ENCODE data around the gene TCTN1. TPM values are rescaled to one million over a fixed set of nuclear protein-coding genes. Genes with fewer than 3 reads are reported as not detected.

TCTN1 gene
- total RNA-seq, 4 donors from 2014 or later: 98.8 to 204 (median 125) TPM

DNA sequence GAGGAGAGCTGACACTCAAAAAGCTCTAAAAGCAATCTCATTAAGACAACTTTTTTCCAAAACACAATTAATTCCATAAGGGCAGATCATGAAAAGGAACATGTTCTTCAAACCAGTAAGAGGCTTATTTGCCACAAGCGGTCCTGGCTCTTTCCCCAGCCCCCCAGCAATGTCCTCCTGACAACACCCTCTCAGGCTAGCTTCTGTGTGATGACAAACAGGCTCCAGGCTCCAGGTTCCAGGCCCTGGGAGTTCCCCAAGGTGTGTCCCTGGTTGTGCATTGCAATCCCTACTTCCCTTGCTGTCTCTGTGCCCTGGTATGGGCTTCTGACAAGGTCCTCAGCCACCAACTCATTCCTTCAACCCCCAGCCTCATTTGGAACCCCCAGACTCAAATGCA lies 66.1 kb downstream of the TCTN1 start:
- no peak overlapping the region for H3K27ac ChIP-seq
- DNase-seq: no peak
- no peak overlapping the region for H3K4me3 ChIP-seq (replicated peaks in 1 of 3)
- H3K36me3 ChIP-seq: no peaks in the 10 kb centered on the region
- no peaks in the 10 kb centered on the region for H3K27me3 ChIP-seq
- WGBS, 2 donors: 58 to 89% methylated on average over 1 of the region's 1 CpG
- H3K9me3 ChIP-seq: no peaks in the 10 kb centered on the region
- H3K4me1 ChIP-seq: no peaks in the 10 kb centered on the region
- TF ChIP-seq, protein P1, sequence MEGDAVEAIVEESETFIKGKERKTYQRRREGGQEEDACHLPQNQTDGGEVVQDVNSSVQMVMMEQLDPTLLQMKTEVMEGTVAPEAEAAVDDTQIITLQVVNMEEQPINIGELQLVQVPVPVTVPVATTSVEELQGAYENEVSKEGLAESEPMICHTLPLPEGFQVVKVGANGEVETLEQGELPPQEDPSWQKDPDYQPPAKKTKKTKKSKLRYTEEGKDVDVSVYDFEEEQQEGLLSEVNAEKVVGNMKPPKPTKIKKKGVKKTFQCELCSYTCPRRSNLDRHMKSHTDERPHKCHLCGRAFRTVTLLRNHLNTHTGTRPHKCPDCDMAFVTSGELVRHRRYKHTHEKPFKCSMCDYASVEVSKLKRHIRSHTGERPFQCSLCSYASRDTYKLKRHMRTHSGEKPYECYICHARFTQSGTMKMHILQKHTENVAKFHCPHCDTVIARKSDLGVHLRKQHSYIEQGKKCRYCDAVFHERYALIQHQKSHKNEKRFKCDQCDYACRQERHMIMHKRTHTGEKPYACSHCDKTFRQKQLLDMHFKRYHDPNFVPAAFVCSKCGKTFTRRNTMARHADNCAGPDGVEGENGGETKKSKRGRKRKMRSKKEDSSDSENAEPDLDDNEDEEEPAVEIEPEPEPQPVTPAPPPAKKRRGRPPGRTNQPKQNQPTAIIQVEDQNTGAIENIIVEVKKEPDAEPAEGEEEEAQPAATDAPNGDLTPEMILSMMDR (IDR thresholded peaks at IDR 0.05): no peak
- no peak for TF ChIP-seq POLR2A (IDR thresholded peaks at IDR 0.05)
- intact Hi-C loops (cut with DNase I): no loop called here

DNA sequence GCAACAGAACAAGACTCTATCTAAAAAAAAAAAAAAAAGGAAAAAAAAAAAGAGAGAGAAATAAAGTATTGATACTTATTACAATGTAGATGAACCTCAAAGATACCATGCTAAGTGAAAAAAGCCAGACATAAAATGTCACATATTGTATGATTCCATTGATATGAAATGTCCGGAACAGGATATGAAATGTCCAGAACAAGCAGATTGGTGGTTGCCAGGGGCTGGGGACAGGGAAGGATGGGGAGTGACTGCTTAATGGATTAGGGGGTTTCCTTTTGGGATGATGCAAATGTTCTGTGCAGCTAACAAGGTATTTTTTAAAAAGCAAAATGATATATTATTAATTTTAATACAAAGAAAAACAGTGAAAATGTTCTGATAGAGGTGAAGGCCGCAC lies 70.0 kb downstream of the TCTN1 start:
- Histone ChIP-seq H3K27ac (no peak overlapping the region), H3K4me3 (replicated peaks in 1 of 3) (no peak overlapping the region), H3K4me1 (peaks cover 8% of the 10 kb centered on the region in 2 donors), H3K36me3 (no peaks in the 10 kb centered on the region), H3K9me3 (no peaks in the 10 kb centered on the region), H3K27me3 (no peaks in the 10 kb centered on the region)
- WGBS, 2 donors: 94 to 97% methylated on average over 2 of the region's 2 CpGs
- DNase-seq: no peak
- TF ChIP-seq, protein P1 (IDR thresholded peaks at IDR 0.05): no peak
- no peak for TF ChIP-seq POLR2A (IDR thresholded peaks at IDR 0.05)
- intact Hi-C loops (cut with DNase I): no loop called here

DNA sequence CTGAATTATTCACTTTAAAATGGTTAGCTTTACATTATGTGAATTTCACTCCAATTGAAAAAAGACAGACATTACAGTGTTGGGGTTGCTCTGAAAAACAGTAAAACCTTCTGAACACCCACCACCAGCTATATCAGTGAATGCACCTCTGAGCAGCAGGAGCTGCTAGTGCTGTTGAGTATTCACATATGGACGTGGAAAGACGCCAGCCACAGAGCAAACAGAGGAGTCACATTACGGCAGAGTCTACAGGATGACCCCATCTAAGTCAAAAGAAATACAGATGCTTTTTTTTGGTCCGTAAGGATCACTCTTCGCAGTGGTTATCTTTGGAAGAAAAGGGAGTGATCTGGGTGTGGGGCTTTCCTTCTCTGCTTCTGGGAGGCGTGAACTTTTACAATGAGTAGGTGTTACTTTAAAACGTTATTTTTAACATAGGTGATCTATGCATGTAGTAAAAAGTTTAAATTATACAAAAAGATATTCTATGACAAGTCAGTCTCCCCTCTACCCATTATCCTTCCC lies 70.4 kb downstream of the TCTN1 start:
- TF ChIP-seq, protein P1 (IDR thresholded peaks at IDR 0.05): no peak
- no peak for TF ChIP-seq POLR2A (IDR thresholded peaks at IDR 0.05)
- Histone ChIP-seq H3K4me3 (replicated peaks in 1 of 3) (no peak overlapping the region), H3K4me1 (peaks cover 8% of the 10 kb centered on the region in 2 donors), H3K9me3 (no peaks in the 10 kb centered on the region), H3K27me3 (no peaks in the 10 kb centered on the region), H3K36me3 (no peaks in the 10 kb centered on the region), H3K27ac (no peak overlapping the region)
- intact Hi-C loops (cut with DNase I): no loop called here
- WGBS, 2 donors: 72 to 75% methylated on average over 7 of the region's 7 CpGs
- no peak for DNase-seq

GRCh38 chr12:110686294-110686903 lies 72.5 kb downstream of the TCTN1 start:
- TF ChIP-seq POLR2A (IDR thresholded peaks at IDR 0.05): no peak
- TF ChIP-seq, protein P1 (IDR thresholded peaks at IDR 0.05): no peak
- Histone ChIP-seq H3K4me1 (peaks cover 8% of the 10 kb centered on the region in 2 donors), H3K4me3 (replicated peaks in 1 of 3) (no peak overlapping the region), H3K27me3 (no peaks in the 10 kb centered on the region), H3K9me3 (no peaks in the 10 kb centered on the region), H3K27ac (no peak overlapping the region), H3K36me3 (no peaks in the 10 kb centered on the region)
- WGBS, 2 donors: 89 to 100% methylated on average over 3 of the region's 3 CpGs
- intact Hi-C loops (cut with DNase I): no loop called here
- no peak for DNase-seq

GRCh38 chr12:110687396-110688169 lies 73.7 kb downstream of the TCTN1 start:
- DNase-seq: no peak
- H3K4me3 ChIP-seq (replicated peaks in 1 of 3): no peak overlapping the region

More at GRCh38 chr12:110687396-110688169, 73.7 kb downstream of the TCTN1 start:
- Histone ChIP-seq H3K27me3 (no peaks in the 10 kb centered on the region), H3K9me3 (no peaks in the 10 kb centered on the region), H3K27ac (no peak overlapping the region), H3K4me1 (peaks cover 8% of the 10 kb centered on the region in 2 donors), H3K36me3 (no peaks in the 10 kb centered on the region)
- intact Hi-C loops (cut with DNase I): no loop called here
- 92 to 96% methylated on average over 15 of the region's 15 CpGs for WGBS, 2 donors
- no peak for TF ChIP-seq POLR2A (IDR thresholded peaks at IDR 0.05)
- TF ChIP-seq, protein P1 (IDR thresholded peaks at IDR 0.05): no peak

Measured in thyroid gland (tissue), 4 donors.